Measurements from ENCODE around the gene RIMBP2.

RIMBP2 gene

GRCh38 chr12:130461839-130462557, 254.1 kb downstream of the RIMBP2 start:
- DNase-seq (ENCODE audit: low read depth in 2 of 2) = no peak

- no peak for DNase-seq (ENCODE audit: low read depth in 2 of 2)
These were observed 254.7 kb downstream of the RIMBP2 start for GRCh38 chr12:130461447-130461815.

GRCh38 chr12:130460611-130461446, 255.3 kb downstream of the RIMBP2 start:
- DNase-seq (ENCODE audit: low read depth in 2 of 2) = no peak

GRCh38 chr12:130459916-130460315, 256.2 kb downstream of the RIMBP2 start:
- DNase-seq (ENCODE audit: low read depth in 2 of 2) = no peak

GRCh38 chr12:130458341-130458740, 257.8 kb downstream of the RIMBP2 start:
- DNase-seq (ENCODE audit: low read depth in 2 of 2) = no peak

- DNase-seq (ENCODE audit: low read depth in 2 of 2) = no peak
These were observed 258.9 kb downstream of the RIMBP2 start for GRCh38 chr12:130457215-130457614.

GRCh38 chr12:130456375-130457199, 259.5 kb downstream of the RIMBP2 start:
- no peak for DNase-seq (ENCODE audit: low read depth in 2 of 2)

- DNase-seq (ENCODE audit: low read depth in 2 of 2) = no peak
These were observed 260.9 kb downstream of the RIMBP2 start for GRCh38 chr12:130455161-130455560.

GRCh38 chr12:130454296-130454695, 261.8 kb downstream of the RIMBP2 start:
- DNase-seq (ENCODE audit: low read depth in 2 of 2) = no peak

- DNase-seq (ENCODE audit: low read depth in 2 of 2) = no peak
These were observed 263.6 kb downstream of the RIMBP2 start for GRCh38 chr12:130452546-130452945.

- DNase-seq (ENCODE audit: low read depth in 2 of 2) = no peak
These were observed 264.8 kb downstream of the RIMBP2 start for GRCh38 chr12:130451001-130451930.

- no peak for DNase-seq (ENCODE audit: low read depth in 2 of 2)
These were observed 266.8 kb downstream of the RIMBP2 start for GRCh38 chr12:130449291-130449690.

- no peak for DNase-seq (ENCODE audit: low read depth in 2 of 2)
These were observed 267.9 kb downstream of the RIMBP2 start for GRCh38 chr12:130448044-130448821.

GRCh38 chr12:130447655-130447965, 268.5 kb downstream of the RIMBP2 start:
- no peak for DNase-seq (ENCODE audit: low read depth in 2 of 2)

- no peak for DNase-seq (ENCODE audit: low read depth in 2 of 2)
These were observed 269.0 kb downstream of the RIMBP2 start for GRCh38 chr12:130446846-130447654.

- no peak for DNase-seq (ENCODE audit: low read depth in 2 of 2)
These were observed 271.1 kb downstream of the RIMBP2 start for GRCh38 chr12:130444986-130445385.

- no peak for DNase-seq (ENCODE audit: low read depth in 2 of 2)
These were observed 272.0 kb downstream of the RIMBP2 start for GRCh38 chr12:130444061-130444460.

GRCh38 chr12:130441771-130442760, 274.0 kb downstream of the RIMBP2 start:
- DNase-seq (ENCODE audit: low read depth in 2 of 2) = no peak
